Gastroesophageal sphincter (tissue), 3 donors: ENCODE data around the gene GJA5.

Experiments
- CTCF ChIP-seq, 4 experiments: fragments of 200-600 bp in 2 of 4; fragments of 450-650 bp in 2 of 4; sonication (generic) in 1 of 4; IDR thresholded peaks; one replicate each; pipeline ENCODE4 v1.5.1; 2017 to 2019; ENCODE audit warnings: antibody characterized with exemption in 4 of 4, mild to moderate bottlenecking in 2 of 4, moderate library complexity in 2 of 4
- EP300 ChIP-seq: sonication (generic); formaldehyde crosslinking; IDR thresholded peaks from one replicate; pipeline ENCODE4 v1.6.1; 2017; ENCODE audit warnings: antibody characterized with exemption, mild to moderate bottlenecking
- POLR2A ChIP-seq, 2 donors: fragments of 450-650 bp; IDR thresholded peaks; one replicate each; pipeline ENCODE4 v1.6.1; 2017; ENCODE audit warnings: antibody characterized with exemption in 2 of 2, mild to moderate bottlenecking in 2 of 2, moderate library complexity in 1 of 2
- POLR2AphosphoS5 ChIP-seq: sonication (generic); formaldehyde crosslinking; IDR thresholded peaks from one replicate; pipeline ENCODE4 v1.6.1; 2017; ENCODE audit warnings: antibody characterized with exemption

DNA sequence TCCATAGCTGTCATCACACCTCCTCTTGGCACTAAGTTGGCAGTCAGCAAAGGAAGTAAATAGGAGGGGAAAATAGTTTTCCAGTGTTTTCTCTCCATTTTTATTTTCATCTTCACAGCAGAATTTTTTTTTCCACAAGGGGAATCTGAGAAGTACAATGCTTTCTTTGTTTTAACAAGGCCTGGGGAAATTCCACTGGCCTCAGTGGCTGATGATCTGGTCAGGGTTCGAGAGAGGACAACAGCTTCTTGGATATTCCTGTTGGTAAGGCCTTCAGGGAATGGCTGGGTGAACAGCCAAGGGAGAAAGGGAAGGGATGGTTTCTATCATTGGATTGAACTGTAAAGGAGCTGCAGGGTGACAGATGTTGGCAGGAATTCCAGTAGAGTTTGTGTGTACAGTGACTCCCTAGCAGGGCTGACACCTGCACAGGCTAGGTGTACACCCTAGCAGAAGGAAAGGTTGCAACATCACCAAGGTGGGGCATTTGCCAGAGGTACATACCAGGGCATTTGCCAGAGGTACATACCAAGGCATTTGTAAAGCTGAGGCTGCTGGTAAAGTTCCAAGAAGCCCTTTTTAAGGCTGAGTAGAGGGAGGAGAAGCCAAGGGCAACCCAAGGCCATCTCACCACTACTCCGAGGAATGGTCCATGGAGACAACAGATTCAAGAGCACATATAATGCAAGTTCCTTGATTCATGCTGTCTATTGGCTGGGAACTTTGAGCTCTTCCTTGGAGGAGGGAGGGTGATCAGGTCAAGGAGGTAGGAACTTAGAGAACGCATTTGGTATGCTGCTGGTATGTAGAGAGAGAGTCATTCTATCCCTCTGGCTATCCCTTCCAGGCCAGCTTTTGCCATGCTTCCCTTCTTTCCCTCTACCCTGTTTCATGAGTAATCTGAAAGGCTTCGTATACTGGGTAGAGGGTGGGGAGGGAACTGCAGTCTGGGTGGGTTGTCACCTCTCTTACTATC, 3.1 kb downstream of the GJA5 start:
- TF ChIP-seq POLR2A (IDR thresholded peaks at IDR 0.05) (no peak), CTCF (IDR thresholded peaks at IDR 0.05) (no peak), POLR2AphosphoS5 (no peak), EP300 (no peak)
